HL-60 (cell line): ENCODE measurements around the gene LPAR2.

Source experiments
- GABPA ChIP-seq: IDR thresholded peaks from 2 replicates; pipeline ENCODE4 v1.6.1; 2012; ENCODE audit warnings: low read depth
- POLR2AphosphoS5 ChIP-seq: IDR thresholded peaks from 2 replicates; pipeline ENCODE4 v1.6.1; 2012; ENCODE audit warnings: low read depth
- TF ChIP-seq, protein P1 (sequence below): IDR thresholded peaks from 2 replicates; pipeline ENCODE4 v1.6.1; 2012; ENCODE audit warnings: low read depth; ENCODE audit not compliant: insufficient replicate concordance
- TF ChIP-seq, protein P2 (sequence below): IDR thresholded peaks from one replicate; pipeline ENCODE4 v1.5.1; 2011; ENCODE audit warnings: low read length, control low read depth, inconsistent platforms; ENCODE audit not compliant: insufficient read depth

DNA sequence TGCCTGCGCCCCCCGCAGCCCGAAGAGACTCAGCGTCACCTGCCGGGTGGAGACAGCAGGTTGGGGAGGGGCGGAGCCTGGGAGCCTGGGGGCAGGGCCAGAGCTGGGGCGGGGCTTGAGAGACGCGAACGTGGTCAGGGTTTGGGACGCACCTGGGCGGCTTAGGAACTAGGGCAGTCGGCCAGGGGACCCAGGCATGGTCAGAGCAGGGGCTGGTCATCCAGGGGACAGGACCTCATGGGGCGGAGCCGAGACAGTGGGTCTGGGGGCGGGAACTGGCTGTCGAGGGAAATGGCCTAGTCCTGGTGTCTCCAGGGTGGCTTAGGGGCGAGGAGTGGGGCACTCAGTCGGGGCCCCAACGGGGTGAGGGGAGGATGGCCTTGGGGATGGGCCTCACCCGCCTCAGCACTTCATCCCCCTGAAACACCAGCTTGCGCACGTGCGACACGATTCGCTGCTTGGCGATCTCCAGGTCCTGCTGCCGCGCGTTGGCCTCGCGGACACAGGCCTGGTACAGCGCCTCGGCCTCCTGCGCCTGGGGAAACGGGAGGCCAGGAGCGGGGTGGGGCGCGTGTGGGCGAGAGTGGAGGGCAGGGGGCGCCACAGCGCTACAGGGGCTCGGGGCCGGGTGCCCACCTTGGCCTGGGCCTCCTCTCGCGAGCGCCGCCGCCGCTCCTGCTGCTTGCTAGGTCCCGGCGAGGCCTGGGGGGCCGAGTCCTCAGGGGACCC, 9.7 kb upstream of the LPAR2 start:
- TF ChIP-seq, protein P1, sequence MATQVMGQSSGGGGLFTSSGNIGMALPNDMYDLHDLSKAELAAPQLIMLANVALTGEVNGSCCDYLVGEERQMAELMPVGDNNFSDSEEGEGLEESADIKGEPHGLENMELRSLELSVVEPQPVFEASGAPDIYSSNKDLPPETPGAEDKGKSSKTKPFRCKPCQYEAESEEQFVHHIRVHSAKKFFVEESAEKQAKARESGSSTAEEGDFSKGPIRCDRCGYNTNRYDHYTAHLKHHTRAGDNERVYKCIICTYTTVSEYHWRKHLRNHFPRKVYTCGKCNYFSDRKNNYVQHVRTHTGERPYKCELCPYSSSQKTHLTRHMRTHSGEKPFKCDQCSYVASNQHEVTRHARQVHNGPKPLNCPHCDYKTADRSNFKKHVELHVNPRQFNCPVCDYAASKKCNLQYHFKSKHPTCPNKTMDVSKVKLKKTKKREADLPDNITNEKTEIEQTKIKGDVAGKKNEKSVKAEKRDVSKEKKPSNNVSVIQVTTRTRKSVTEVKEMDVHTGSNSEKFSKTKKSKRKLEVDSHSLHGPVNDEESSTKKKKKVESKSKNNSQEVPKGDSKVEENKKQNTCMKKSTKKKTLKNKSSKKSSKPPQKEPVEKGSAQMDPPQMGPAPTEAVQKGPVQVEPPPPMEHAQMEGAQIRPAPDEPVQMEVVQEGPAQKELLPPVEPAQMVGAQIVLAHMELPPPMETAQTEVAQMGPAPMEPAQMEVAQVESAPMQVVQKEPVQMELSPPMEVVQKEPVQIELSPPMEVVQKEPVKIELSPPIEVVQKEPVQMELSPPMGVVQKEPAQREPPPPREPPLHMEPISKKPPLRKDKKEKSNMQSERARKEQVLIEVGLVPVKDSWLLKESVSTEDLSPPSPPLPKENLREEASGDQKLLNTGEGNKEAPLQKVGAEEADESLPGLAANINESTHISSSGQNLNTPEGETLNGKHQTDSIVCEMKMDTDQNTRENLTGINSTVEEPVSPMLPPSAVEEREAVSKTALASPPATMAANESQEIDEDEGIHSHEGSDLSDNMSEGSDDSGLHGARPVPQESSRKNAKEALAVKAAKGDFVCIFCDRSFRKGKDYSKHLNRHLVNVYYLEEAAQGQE = no peak
- TF ChIP-seq, protein P2, sequence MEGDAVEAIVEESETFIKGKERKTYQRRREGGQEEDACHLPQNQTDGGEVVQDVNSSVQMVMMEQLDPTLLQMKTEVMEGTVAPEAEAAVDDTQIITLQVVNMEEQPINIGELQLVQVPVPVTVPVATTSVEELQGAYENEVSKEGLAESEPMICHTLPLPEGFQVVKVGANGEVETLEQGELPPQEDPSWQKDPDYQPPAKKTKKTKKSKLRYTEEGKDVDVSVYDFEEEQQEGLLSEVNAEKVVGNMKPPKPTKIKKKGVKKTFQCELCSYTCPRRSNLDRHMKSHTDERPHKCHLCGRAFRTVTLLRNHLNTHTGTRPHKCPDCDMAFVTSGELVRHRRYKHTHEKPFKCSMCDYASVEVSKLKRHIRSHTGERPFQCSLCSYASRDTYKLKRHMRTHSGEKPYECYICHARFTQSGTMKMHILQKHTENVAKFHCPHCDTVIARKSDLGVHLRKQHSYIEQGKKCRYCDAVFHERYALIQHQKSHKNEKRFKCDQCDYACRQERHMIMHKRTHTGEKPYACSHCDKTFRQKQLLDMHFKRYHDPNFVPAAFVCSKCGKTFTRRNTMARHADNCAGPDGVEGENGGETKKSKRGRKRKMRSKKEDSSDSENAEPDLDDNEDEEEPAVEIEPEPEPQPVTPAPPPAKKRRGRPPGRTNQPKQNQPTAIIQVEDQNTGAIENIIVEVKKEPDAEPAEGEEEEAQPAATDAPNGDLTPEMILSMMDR = no peak
- TF ChIP-seq GABPA = no peak
- TF ChIP-seq POLR2AphosphoS5 = no peak
